Thymus (tissue), 11 donors: ENCODE measurements around the gene LRRC4C. TPM values are rescaled to one million over a fixed set of nuclear protein-coding genes. Genes with fewer than 3 reads are reported as not detected.

Source experiments
- DNase-seq, 9 donors: peaks; one replicate each; pipeline ENCODE4 v3.0.0-alpha.2; 2013; ENCODE audit warnings: low spot score in 9 of 9, low read depth in 6 of 9, missing footprints in 1 of 9
- H3K27ac ChIP-seq, 2 donors: one replicate each; pipeline ENCODE4 v1.5.1; 2013; ENCODE audit warnings: control low read depth in 1 of 2, low read depth in 1 of 2, low read length in 1 of 2, mild to moderate bottlenecking in 1 of 2, moderate library complexity in 1 of 2
- H3K27me3 ChIP-seq, 2 donors: one replicate each; pipeline ENCODE4 v1.5.1; 2013; ENCODE audit warnings: low read length in 1 of 2; ENCODE audit not compliant: control insufficient read depth in 2 of 2, insufficient read depth in 1 of 2
- H3K36me3 ChIP-seq, 2 donors: one replicate each; pipeline ENCODE4 v1.5.1; 2013; ENCODE audit warnings: low read length in 1 of 2, mild to moderate bottlenecking in 1 of 2, moderate library complexity in 1 of 2; ENCODE audit not compliant: control insufficient read depth in 2 of 2, insufficient read depth in 2 of 2
- H3K4me1 ChIP-seq, 2 donors: one replicate each; pipeline ENCODE4 v1.5.1; 2013; ENCODE audit warnings: low read length in 2 of 2; ENCODE audit not compliant: control insufficient read depth in 2 of 2, insufficient read depth in 2 of 2
- H3K4me3 ChIP-seq, 2 donors: one replicate each; pipeline ENCODE4 v1.5.1; 2013; ENCODE audit warnings: low read length in 2 of 2, control low read depth in 1 of 2, mild to moderate bottlenecking in 1 of 2
- H3K9me3 ChIP-seq, 2 donors: one replicate each; pipeline ENCODE4 v1.5.1; 2013; ENCODE audit warnings: low read length in 1 of 2, mild to moderate bottlenecking in 1 of 2; ENCODE audit not compliant: control insufficient read depth in 2 of 2, insufficient read depth in 1 of 2
- WGBS: extraction: QIAGEN DNeasy Blood & Tissue Kit; methylation state at CpG from one replicate; pipeline ENCODE4 v1.1.7; 2013; 5-methylcytosine and 5-hydroxymethylcytosine counted together
- polyA plus RNA-seq: library from polyadenylated mRNA; stranded (reverse); fragments of 200-250 nt; gene quantifications from one replicate; pipeline ENCODE4 v1.2.3, GENCODE V29; 2013
- total RNA-seq: library from RNA; stranded (reverse); fragments of 120-200 nt; gene quantifications from one replicate; pipeline ENCODE4 v1.2.4, GENCODE V29; 2013
- donor health status: healthy.

LRRC4C gene
- total and polyA plus RNA-seq, 2 donors: 0.30 to 1.6 TPM

DNA sequence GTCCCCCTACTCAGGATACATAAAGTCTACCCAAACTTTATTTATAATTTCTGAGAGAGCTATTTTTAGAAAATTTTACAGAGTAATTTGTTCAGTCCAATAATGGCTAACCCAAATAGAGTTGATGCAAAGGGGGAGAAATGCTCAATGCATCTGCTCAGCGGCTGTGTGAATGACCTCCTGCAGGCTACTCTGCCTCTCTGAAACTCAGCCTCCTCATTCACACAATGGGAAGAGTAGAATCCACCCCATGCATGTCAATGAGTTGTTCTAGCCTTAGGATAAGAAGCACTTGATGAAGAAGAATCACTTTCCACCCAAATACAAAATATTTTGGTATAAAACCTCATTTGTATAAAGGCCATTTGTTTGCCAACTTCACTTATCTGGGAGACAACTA, 1204.0 kb downstream of the LRRC4C start:
- no peak for DNase-seq
- WGBS: 70% methylated on average over 1 of the region's 1 CpG
- Histone ChIP-seq H3K4me3 (no peak overlapping the region), H3K4me1 (no peaks in the 10 kb centered on the region), H3K27ac (no peak overlapping the region), H3K27me3 (no peaks in the 10 kb centered on the region), H3K36me3 (no peaks in the 10 kb centered on the region), H3K9me3 (no peaks in the 10 kb centered on the region)

DNA sequence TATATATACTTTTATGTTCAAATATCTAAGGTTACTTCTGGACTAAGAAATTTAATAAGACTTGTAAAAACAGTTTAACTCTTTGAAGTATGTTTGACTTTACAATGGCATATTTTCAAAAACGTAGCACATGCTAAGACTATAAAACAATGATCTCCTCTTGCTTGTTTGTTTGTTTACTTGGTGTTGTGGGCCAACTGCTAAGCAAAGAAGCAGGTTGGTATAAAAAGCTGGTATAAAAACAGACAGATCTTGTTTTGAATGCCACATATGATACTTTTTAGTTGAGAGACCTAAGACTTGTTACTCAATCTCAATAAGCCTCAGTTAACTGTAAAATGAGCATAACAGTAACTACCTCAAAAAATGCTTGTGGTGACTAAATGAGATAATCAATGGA, 1206.3 kb downstream of the LRRC4C start:
- WGBS: 87% methylated on average over 1 of the region's 1 CpG
- no peak overlapping the region for H3K27ac ChIP-seq
- no peak for DNase-seq
- H3K36me3 ChIP-seq: no peaks in the 10 kb centered on the region
- no peaks in the 10 kb centered on the region for H3K9me3 ChIP-seq
- H3K4me3 ChIP-seq: no peak overlapping the region
- H3K4me1 ChIP-seq: no peaks in the 10 kb centered on the region
- H3K27me3 ChIP-seq: no peaks in the 10 kb centered on the region

GRCh38 chr11:40252236-40252635, 1207.2 kb downstream of the LRRC4C start:
- WGBS: 90% methylated on average over 4 of the region's 4 CpGs

DNA sequence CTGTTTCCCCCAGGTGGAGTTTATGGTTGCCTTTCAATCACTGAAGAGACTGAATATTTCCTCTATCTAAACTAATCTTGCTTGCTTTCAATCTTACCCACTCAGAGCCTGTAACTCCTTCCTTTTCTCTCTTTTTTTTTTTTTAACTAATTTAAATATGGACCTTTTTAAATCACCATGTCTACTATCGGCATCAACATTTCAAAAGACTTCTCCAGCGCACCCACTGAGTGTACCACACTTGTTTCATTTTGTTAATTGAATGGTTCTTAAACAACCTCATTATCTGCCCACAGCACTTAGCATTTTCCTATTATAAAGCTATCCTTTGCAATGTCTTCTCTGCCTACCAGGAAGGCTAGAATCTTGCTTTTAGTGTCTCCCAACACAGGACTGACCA, 1212.5 kb downstream of the LRRC4C start:
- H3K27ac ChIP-seq: no peak overlapping the region
- DNase-seq: no peak
- WGBS: 55% methylated on average over 2 of the region's 2 CpGs
- no peak overlapping the region for H3K4me3 ChIP-seq
- H3K4me1 ChIP-seq: no peaks in the 10 kb centered on the region
- no peaks in the 10 kb centered on the region for H3K36me3 ChIP-seq
- no peaks in the 10 kb centered on the region for H3K9me3 ChIP-seq
- no peaks in the 10 kb centered on the region for H3K27me3 ChIP-seq

More at GRCh38 chr11:40252236-40252635, 1207.2 kb downstream of the LRRC4C start:
- Histone ChIP-seq H3K4me1 (no peaks in the 10 kb centered on the region), H3K9me3 (no peaks in the 10 kb centered on the region), H3K36me3 (no peaks in the 10 kb centered on the region), H3K4me3 (no peak overlapping the region), H3K27me3 (no peaks in the 10 kb centered on the region), H3K27ac (no peak overlapping the region)
- DNase-seq: no peak

- Histone ChIP-seq H3K4me3 (no peak overlapping the region), H3K27ac (no peak overlapping the region), H3K4me1 (no peaks in the 10 kb centered on the region), H3K9me3 (no peaks in the 10 kb centered on the region), H3K36me3 (no peaks in the 10 kb centered on the region), H3K27me3 (no peaks in the 10 kb centered on the region)
- DNase-seq: no peak
Measured at GRCh38 chr11:40241524-40242051, 1217.9 kb downstream of the LRRC4C start.

- Histone ChIP-seq H3K9me3 (no peaks in the 10 kb centered on the region), H3K27ac (no peak overlapping the region), H3K4me3 (no peak overlapping the region), H3K36me3 (no peaks in the 10 kb centered on the region), H3K27me3 (no peaks in the 10 kb centered on the region), H3K4me1 (no peaks in the 10 kb centered on the region)
- WGBS: 95% methylated on average over 2 of the region's 2 CpGs
- no peak for DNase-seq
Measured at GRCh38 chr11:40240284-40240683, 1219.2 kb downstream of the LRRC4C start.

GRCh38 chr11:40236526-40236925, 1222.9 kb downstream of the LRRC4C start:
- no peaks in the 10 kb centered on the region for H3K4me1 ChIP-seq
- no peak for DNase-seq
- no peak overlapping the region for H3K27ac ChIP-seq
- whole genome bisulfite sequencing: 94% methylated on average over 3 of the region's 3 CpGs
- H3K4me3 ChIP-seq: no peak overlapping the region
- H3K9me3 ChIP-seq: no peaks in the 10 kb centered on the region
- no peaks in the 10 kb centered on the region for H3K36me3 ChIP-seq
- H3K27me3 ChIP-seq: no peaks in the 10 kb centered on the region

DNA sequence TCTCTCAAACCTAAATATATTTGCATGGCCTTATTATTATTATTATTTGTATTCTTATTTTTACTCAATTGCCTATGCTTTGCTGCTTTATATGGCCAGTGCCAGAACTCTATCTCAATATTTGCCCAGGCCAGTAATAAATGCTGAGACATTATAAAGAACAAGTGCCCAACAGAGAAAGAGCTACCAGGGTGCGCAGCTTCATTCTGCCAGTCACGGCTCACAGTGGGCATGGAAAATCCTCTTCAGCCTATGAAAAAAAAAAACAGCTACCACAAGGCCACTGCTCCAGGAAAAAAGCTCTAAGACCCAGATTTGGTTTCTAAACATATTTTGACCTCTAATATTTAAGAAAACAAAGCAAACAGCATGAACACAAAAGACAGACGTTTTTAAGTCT, 1223.6 kb downstream of the LRRC4C start:
- Histone ChIP-seq H3K9me3 (no peaks in the 10 kb centered on the region), H3K36me3 (no peaks in the 10 kb centered on the region), H3K27me3 (no peaks in the 10 kb centered on the region), H3K4me1 (no peaks in the 10 kb centered on the region), H3K4me3 (no peak overlapping the region), H3K27ac (no peak overlapping the region)
- 84% methylated on average over 3 of the region's 3 CpGs for whole genome bisulfite sequencing
- DNase-seq: no peak

DNA sequence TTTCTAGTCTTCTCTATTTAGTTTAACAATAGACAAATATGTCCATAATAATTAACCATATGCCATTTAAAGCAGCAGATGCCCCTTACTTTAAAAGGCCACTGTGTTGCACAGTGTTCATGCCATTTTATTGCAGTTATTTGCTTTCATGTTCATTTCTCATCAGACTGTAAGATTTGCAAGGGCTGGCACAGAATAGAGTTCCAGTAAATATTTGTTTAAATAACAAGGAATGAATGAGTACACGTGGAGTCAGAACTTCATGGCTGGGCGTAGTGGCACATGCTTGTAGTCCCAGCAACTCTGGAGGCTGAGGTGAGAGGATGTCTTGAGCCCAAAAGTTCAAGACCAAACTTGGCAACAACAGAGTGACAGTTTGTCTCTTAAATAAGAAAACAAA, 1228.6 kb downstream of the LRRC4C start:
- Histone ChIP-seq H3K4me1 (no peaks in the 10 kb centered on the region), H3K36me3 (no peaks in the 10 kb centered on the region), H3K27ac (no peak overlapping the region), H3K9me3 (no peaks in the 10 kb centered on the region), H3K27me3 (no peaks in the 10 kb centered on the region), H3K4me3 (no peak overlapping the region)
- DNase-seq: no peak
- WGBS: 95% methylated on average over 2 of the region's 2 CpGs

DNA sequence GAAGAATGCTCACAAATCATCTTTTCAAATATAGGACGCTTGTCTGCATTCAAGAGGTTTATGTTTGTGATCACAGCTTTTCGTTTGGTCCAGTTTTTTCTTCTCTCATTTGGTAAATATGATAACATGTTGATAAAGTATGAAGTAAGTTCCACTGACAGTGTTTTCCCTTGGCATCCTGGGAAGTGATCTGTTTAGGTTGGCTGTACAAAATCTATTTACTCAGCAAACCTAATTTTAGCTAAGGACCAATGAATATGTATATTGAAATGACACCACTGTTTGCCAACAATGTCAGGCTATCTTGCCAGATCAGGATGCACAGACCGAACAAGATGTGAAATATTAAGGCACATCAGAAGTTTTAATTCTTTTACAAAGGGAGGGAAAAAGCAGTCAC, 1230.8 kb downstream of the LRRC4C start:
- Histone ChIP-seq H3K4me1 (no peaks in the 10 kb centered on the region), H3K27me3 (no peaks in the 10 kb centered on the region), H3K27ac (no peak overlapping the region), H3K4me3 (no peak overlapping the region), H3K9me3 (no peaks in the 10 kb centered on the region), H3K36me3 (no peaks in the 10 kb centered on the region)
- 83% methylated on average over 3 of the region's 3 CpGs for WGBS
- no peak for DNase-seq
